HFF-Myc (cell line): ENCODE measurements around the gene DAAM1.

ENCODE experiments used
- DNase-seq: peaks from one replicate; pipeline ENCODE4 v3.0.0-alpha.2; 2011; ENCODE audit warnings: low read depth; ENCODE audit errors: extremely low read depth
- H3K4me3 ChIP-seq: replicated peaks from 2 replicates; pipeline ENCODE4 v1.5.1; 2011; ENCODE audit warnings: low read depth, mild to moderate bottlenecking, control low read depth, low read length
- TF ChIP-seq, protein P1 (sequence below): IDR thresholded peaks from 2 replicates; pipeline ENCODE4 v1.5.1; 2012; ENCODE audit warnings: mild to moderate bottlenecking, low read depth, low read length, control low read depth; ENCODE audit errors: missing control alignments

Gene DAAM1

DNA sequence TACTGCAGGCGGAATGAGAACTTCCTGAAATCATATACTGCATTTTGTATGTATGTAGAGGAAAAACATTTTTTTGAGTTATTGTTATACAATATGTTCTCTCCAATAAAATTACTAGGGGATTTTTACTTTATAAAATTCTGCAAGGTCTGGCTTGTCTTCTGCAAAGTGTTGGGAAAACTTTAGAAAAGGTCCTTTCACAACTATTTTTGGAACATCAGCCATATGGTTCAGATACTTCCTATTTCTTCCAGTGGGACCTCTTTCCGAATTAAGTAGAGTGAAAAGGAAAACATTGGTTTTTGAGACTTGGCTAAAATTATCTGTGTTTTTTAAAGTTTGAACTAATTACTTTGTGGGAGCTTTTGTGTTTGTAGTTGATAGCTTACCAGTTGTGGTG is 52.7 kb downstream of the DAAM1 start:
- TF ChIP-seq, protein P1, sequence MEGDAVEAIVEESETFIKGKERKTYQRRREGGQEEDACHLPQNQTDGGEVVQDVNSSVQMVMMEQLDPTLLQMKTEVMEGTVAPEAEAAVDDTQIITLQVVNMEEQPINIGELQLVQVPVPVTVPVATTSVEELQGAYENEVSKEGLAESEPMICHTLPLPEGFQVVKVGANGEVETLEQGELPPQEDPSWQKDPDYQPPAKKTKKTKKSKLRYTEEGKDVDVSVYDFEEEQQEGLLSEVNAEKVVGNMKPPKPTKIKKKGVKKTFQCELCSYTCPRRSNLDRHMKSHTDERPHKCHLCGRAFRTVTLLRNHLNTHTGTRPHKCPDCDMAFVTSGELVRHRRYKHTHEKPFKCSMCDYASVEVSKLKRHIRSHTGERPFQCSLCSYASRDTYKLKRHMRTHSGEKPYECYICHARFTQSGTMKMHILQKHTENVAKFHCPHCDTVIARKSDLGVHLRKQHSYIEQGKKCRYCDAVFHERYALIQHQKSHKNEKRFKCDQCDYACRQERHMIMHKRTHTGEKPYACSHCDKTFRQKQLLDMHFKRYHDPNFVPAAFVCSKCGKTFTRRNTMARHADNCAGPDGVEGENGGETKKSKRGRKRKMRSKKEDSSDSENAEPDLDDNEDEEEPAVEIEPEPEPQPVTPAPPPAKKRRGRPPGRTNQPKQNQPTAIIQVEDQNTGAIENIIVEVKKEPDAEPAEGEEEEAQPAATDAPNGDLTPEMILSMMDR, result no peak
- no peak for DNase-seq
- no peak overlapping the region for H3K4me3 ChIP-seq

DNA sequence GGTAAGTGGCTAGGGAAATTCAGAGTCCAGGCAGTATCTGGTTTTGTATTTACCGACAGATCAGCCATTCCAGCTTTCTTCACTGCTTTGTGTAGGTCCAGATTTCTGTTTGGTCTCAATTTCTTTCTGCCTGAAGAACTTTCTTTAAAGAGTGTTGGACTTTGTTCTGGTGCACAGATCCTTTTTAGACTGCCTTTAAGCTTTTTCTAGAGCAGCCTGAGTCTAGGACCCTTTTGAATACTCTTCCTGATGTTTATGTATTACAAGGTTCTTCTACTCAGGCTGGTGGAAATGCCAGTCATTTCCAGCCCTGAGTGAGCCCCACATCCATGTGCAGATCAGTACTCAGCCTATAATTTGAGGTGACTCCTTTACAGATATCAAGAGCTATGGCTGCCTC is 54.7 kb downstream of the DAAM1 start:
- no peak for DNase-seq
- TF ChIP-seq, protein P1, result no peak
- H3K4me3 ChIP-seq, result no peak overlapping the region

DNA sequence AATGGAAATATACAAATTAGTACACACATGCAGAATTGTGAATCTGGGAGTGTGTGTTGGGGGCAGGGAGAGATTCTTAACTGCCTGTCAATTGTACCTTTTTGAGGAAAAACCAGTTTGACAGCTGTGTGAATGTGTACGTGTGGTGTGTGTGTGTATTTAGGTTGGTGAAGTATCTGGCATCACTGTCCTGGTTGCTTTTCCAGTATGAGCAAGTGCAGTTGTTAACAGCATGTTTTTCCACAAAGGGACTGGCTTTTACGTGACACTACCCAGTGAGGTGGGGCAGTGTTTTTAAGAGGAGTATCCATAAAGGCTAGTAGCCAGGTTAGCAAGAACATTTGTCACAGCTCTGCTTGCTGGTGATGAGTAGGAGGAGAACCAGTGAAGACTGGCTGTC is 56.1 kb downstream of the DAAM1 start:
- TF ChIP-seq, protein P1, result no peak
- no peak for DNase-seq
- H3K4me3 ChIP-seq, result no peak overlapping the region

DNA sequence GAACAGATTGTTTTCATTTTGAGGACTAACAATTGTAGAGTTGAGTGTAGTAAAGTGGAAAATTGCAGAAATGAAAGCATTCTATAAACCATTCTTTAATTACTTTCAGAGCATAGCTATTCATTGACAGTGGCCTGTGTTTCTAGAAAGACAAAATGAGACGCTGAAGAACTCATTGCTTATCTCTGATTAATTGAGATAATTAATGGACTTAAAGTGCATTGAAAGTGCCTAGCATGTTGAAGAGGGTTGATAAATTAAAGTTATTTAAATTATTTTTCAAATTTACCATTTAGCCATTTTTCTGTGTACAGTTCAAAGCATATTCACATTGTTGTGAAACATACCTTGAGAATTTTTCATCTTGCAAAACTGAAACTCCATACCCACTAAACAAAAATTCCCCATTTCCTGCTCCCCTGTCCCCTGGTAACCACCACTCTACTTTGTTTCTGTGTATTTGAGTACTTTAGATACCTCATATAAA is 57.4 kb downstream of the DAAM1 start:
- no peak overlapping the region for H3K4me3 ChIP-seq
- TF ChIP-seq, protein P1, result no peak
- no peak for DNase-seq

DNA sequence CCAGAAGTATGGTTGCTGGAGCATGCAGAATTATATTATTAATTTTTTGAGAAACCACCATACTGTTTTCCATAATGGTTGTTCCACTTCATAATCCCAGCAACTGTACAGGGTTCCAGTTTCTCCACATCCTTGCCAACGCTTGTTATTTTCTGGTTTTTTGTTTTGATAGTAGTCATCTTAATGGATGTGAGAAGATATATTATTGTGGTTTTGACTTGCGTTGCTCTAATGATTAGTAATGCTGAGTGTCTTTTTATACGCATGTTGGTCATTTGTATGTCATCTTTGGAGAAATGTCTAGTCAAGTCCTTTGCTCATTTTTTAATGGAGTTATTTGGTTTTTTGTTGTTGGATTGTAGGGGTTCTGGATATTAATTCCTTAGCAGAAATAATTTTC is 58.1 kb downstream of the DAAM1 start:
- DNase-seq, result no peak
- no peak overlapping the region for H3K4me3 ChIP-seq
- TF ChIP-seq, protein P1, result no peak

DNA sequence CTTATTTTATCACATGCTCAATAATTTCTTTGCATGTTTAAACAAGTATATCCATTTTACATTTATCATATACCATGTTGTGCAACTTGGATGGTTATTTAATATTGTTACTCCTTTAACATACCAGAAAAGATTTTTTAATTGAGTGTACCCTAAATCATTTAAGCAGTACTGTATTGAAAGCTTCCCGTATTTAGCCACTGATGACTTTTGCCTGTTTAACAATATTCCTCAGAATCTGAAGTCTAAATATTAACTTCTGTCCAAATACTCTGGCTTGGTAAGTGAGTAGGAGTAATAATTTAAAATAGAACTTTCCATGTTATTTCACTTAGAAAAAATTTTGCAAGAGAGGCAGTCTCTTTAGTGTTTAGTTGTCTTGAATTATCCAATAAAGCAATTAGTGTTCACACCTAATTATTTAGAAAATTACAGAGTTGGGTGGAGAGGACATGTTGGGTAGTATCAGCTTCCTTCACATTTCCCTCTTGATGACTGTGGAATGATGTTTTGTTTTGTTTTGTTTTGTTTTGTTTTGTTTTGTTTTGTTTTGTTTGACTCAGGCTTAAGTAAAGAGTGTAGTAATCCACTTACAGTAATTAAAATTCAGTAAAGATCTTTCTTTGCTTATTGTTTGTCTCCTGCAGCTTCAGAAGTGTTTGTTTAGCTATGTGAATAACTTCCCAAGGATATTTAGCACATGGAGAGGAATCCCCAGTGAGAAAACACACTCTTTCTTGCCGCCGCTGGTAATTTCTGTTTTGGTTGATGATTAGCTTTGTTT is 59.5 kb downstream of the DAAM1 start:
- H3K4me3 ChIP-seq, result no peak overlapping the region
- DNase-seq, result no peak
- TF ChIP-seq, protein P1, result no peak
